Panc1 (cell line): Measurements from ENCODE around the gene CCNQ. TPM values are rescaled to one million over a fixed set of nuclear protein-coding genes. Genes with fewer than 3 reads are reported as not detected.

Experiments used
- ATAC-seq: fragments of 200-7000 bp; cut with Tn5 transposase; 2 replicates; pipeline ENCODE4 v1.9.1; 2020; ENCODE audit warnings: mild to moderate bottlenecking, moderate library complexity
- BruUV-seq: library from RNA; stranded (reverse); fragments of 400-500 nt; replicated peaks from 2 replicates; lab custom pipeline; 2021; lab: Mats Ljungman, UMichigan
- CTCF ChIA-PET: fragments of 300-600 bp; sonication (Branson Sonifier 250); formaldehyde crosslinking; loops from one replicate; lab custom pipeline; 2022; ENCODE audit warnings: antibody characterized with exemption; lab: Charles Lee
- POLR2A ChIA-PET: fragments of 300-600 bp; sonication (Branson Sonifier 250); formaldehyde crosslinking; loops from one replicate; lab custom pipeline; 2022; ENCODE audit warnings: antibody characterized with exemption; lab: Charles Lee
- DNase-seq: peaks from one replicate; pipeline ENCODE4 v3.0.0-alpha.2; 2010; ENCODE audit warnings: low read depth, low spot score
- H3K27ac ChIP-seq: 2 replicates; pipeline ENCODE4 v1.5.1; 2011; ENCODE audit warnings: mild to moderate bottlenecking, low read length, inconsistent platforms
- H3K27me3 ChIP-seq: fragments of 200-500 bp; sonication (Bioruptor generic); 2 replicates; pipeline ENCODE4 v1.6.0; 2014; ENCODE audit warnings: low read length, inconsistent platforms; ENCODE audit not compliant: control insufficient read depth, insufficient read depth
- H3K36me3 ChIP-seq: fragments of 200-500 bp; sonication (Bioruptor generic); 2 replicates; pipeline ENCODE4 v1.5.1; 2014; ENCODE audit warnings: inconsistent platforms, mild to moderate bottlenecking, low read length, moderate library complexity; ENCODE audit not compliant: control insufficient read depth, insufficient read depth
- H3K4me1 ChIP-seq: 2 replicates; pipeline ENCODE4 v1.5.1; 2011; ENCODE audit warnings: inconsistent platforms, mild to moderate bottlenecking, low read length, moderate library complexity; ENCODE audit not compliant: control insufficient read depth, insufficient read depth
- H3K4me3 ChIP-seq, 2 experiments: 2 replicates each; pipeline ENCODE4 v1.5.1; 2011 to 2012; ENCODE audit warnings: low read depth in 2 of 2, low read length in 2 of 2, mild to moderate bottlenecking in 2 of 2, inconsistent platforms in 1 of 2, moderate library complexity in 1 of 2
- H3K9me3 ChIP-seq: fragments of 200-500 bp; sonication (Bioruptor generic); 2 replicates; pipeline ENCODE4 v1.5.1; 2014; ENCODE audit warnings: low read depth, mild to moderate bottlenecking, inconsistent platforms, low read length, moderate library complexity; ENCODE audit not compliant: control insufficient read depth, insufficient read depth
- CTCF ChIP-seq: fragments of 450-650 bp; IDR thresholded peaks from 2 replicates; pipeline ENCODE4 v1.5.1; 2017; ENCODE audit warnings: mild to moderate bottlenecking
- POLR2AphosphoS5 ChIP-seq: IDR thresholded peaks from 2 replicates; pipeline ENCODE4 v1.6.1; 2012; ENCODE audit warnings: mild to moderate bottlenecking, low read depth, low read length, moderate library complexity
- SIN3A ChIP-seq: IDR thresholded peaks from 2 replicates; pipeline ENCODE4 v1.6.1; 2012; ENCODE audit warnings: low read depth, mild to moderate bottlenecking, low read length, moderate library complexity, borderline replicate concordance; ENCODE audit not compliant: insufficient read depth
- TCF7L2 ChIP-seq: IDR thresholded peaks from 2 replicates; pipeline ENCODE4 v1.6.1; 2011; ENCODE audit warnings: mild to moderate bottlenecking, low read depth, low read length, inconsistent platforms
- in situ Hi-C: cut with HindIII; loops from 2 replicates; pipeline ENCODE4 v1.10.0; 2016; ENCODE audit warnings: low sequenced_read_pairs, low pct_unique_long_range_greater_than_20kb
- intact Hi-C: fragments of 100-400 bp; cut with micrococcal nuclease; formaldehyde crosslinking; loops from one replicate; pipeline ENCODE4 v1.10.0; 2022; ENCODE audit not compliant: unreplicated experiment
- total RNA-seq: library from RNA; stranded (reverse); gene quantifications from one replicate; pipeline ENCODE4 v1.2.1, GENCODE V29; 2021; ENCODE audit not compliant: unreplicated experiment
- TF ChIP-seq, protein P1 (sequence below), 2 experiments: IDR thresholded peaks; 2 replicates each; pipeline ENCODE4 v1.6.1; 2011 to 2012; ENCODE audit warnings: low read depth in 2 of 2, control low read depth in 1 of 2, low read length in 1 of 2, mild to moderate bottlenecking in 1 of 2, moderate library complexity in 1 of 2; ENCODE audit not compliant: insufficient read depth in 1 of 2

Gene CCNQ
- total RNA-seq, 1 experiment from 2014 or later, result 42.1 TPM

GRCh38 chrX:153634236-153634635 lies 35.3 kb upstream of the CCNQ start:
- intact Hi-C loops (no loop called here), in situ Hi-C loops (no loop called here)
- POLR2A ChIA-PET, result no interaction called here
- Histone ChIP-seq H3K27ac (no peak overlapping the region), H3K36me3 (no peaks in the 10 kb centered on the region), H3K27me3 (no peaks in the 10 kb centered on the region), H3K4me1 (no peaks in the 10 kb centered on the region), H3K4me3 (no peak overlapping the region), H3K9me3 (no peaks in the 10 kb centered on the region)
- no peak for DNase-seq
- no TSS peak for BruUV-seq
- TF ChIP-seq CTCF (no peak), POLR2AphosphoS5 (no peak), SIN3A (no peak), TCF7L2 (no peak)
- TF ChIP-seq, protein P1, sequence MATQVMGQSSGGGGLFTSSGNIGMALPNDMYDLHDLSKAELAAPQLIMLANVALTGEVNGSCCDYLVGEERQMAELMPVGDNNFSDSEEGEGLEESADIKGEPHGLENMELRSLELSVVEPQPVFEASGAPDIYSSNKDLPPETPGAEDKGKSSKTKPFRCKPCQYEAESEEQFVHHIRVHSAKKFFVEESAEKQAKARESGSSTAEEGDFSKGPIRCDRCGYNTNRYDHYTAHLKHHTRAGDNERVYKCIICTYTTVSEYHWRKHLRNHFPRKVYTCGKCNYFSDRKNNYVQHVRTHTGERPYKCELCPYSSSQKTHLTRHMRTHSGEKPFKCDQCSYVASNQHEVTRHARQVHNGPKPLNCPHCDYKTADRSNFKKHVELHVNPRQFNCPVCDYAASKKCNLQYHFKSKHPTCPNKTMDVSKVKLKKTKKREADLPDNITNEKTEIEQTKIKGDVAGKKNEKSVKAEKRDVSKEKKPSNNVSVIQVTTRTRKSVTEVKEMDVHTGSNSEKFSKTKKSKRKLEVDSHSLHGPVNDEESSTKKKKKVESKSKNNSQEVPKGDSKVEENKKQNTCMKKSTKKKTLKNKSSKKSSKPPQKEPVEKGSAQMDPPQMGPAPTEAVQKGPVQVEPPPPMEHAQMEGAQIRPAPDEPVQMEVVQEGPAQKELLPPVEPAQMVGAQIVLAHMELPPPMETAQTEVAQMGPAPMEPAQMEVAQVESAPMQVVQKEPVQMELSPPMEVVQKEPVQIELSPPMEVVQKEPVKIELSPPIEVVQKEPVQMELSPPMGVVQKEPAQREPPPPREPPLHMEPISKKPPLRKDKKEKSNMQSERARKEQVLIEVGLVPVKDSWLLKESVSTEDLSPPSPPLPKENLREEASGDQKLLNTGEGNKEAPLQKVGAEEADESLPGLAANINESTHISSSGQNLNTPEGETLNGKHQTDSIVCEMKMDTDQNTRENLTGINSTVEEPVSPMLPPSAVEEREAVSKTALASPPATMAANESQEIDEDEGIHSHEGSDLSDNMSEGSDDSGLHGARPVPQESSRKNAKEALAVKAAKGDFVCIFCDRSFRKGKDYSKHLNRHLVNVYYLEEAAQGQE (IDR thresholded peaks at IDR 0.05; ENCODE audit: insufficient read depth in 1 of 2, low read depth in 2 of 2, low read length in 1 of 2), result no peak
- ATAC-seq, result no peak
- CTCF ChIA-PET, result no interaction called here

DNA sequence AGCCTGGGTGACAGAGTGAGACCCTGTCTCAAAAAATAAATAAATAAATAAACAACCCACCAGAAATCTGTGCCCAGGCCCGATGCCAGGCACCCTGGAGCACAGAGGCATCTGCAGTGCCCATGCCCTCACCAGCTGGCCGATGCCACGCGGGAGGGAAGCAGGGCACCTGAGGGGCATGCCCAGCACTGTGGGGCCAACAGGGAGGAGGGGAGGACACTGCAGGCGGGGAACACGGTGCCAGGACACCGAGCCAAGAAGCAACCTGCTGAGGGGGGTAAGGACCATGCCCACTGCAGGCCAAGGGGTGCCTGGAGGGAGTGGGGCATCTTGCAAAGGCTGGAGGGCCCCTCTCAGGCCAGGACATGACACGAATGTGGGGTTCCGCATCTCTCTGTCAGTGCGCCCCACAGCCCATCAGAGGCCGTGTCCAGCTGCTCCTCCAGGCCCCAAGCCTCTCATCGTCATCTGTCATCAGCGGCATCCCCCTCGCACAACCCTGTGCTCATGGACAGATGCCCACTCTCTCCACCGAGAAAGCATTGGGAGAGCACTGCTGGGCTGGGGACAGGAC lies 34.8 kb upstream of the CCNQ start:
- TF ChIP-seq POLR2AphosphoS5 (no peak), SIN3A (no peak), CTCF (no peak), TCF7L2 (no peak)
- TF ChIP-seq, protein P1 (IDR thresholded peaks at IDR 0.05; ENCODE audit: insufficient read depth in 1 of 2, low read depth in 2 of 2, low read length in 1 of 2), result no peak
- Histone ChIP-seq H3K27ac (no peak overlapping the region), H3K9me3 (no peaks in the 10 kb centered on the region), H3K27me3 (no peaks in the 10 kb centered on the region), H3K4me1 (no peaks in the 10 kb centered on the region), H3K4me3 (no peak overlapping the region), H3K36me3 (no peaks in the 10 kb centered on the region)
- DNase-seq (no peak), ATAC-seq (no peak)
- intact Hi-C loops, result no loop called here
- no TSS peak for BruUV-seq
- in situ Hi-C loops, result no loop called here
- ChIA-PET POLR2A (no interaction called here), CTCF (no interaction called here)
